Measurements from ENCODE around the gene MYOG.

DNA sequence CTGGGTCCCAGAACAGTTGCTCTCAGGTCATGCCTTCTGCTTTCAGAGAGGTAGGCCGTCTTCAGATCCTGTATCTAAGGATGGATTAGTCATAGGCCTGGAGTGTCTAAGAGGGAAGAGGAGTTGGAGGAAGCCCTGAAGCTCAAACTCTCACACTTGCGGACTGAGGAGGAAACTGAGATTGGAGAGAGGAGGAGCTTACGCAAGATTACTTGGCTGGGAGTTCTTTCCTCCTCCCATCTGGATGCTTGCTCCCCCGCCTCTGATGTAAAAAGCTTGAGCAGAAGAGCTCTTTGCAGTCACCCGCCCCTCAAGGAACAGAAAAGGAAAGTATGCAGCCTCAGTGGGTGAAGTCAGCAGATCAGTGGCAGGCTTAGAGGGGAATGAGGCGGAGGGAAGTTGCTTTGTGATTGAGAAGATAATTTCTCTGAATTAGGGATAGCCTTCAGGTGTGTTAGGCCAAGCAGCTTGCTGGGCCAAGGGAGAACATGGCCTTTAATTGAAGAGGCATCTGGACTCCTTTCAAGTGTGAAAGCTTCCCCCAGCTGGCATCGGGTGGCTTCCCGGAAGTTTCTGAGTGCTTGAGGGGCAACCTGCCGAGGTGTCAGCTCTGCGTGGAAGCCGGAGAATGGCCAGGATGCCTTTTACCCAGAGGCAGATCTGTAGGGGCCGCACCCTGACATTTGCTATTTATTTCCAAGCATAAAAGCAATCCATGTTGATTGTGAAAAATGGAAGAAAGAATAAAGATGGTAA lies 48.3 kb upstream of the MYOG start:
- TF ChIP-seq, protein P1, sequence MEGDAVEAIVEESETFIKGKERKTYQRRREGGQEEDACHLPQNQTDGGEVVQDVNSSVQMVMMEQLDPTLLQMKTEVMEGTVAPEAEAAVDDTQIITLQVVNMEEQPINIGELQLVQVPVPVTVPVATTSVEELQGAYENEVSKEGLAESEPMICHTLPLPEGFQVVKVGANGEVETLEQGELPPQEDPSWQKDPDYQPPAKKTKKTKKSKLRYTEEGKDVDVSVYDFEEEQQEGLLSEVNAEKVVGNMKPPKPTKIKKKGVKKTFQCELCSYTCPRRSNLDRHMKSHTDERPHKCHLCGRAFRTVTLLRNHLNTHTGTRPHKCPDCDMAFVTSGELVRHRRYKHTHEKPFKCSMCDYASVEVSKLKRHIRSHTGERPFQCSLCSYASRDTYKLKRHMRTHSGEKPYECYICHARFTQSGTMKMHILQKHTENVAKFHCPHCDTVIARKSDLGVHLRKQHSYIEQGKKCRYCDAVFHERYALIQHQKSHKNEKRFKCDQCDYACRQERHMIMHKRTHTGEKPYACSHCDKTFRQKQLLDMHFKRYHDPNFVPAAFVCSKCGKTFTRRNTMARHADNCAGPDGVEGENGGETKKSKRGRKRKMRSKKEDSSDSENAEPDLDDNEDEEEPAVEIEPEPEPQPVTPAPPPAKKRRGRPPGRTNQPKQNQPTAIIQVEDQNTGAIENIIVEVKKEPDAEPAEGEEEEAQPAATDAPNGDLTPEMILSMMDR (IDR thresholded peaks at IDR 0.05; ENCODE audit: poor library complexity): no peak
- TF ChIP-seq EZH2phosphoT487 (IDR thresholded peaks at IDR 0.05; ENCODE audit: low read depth, severe bottlenecking, unreplicated experiment) (no peak), EZH2 (IDR thresholded peaks at IDR 0.05; ENCODE audit: borderline replicate concordance) (no peak)
